Measurements from ENCODE around the gene FILIP1L. TPM values are rescaled to one million over a fixed set of nuclear protein-coding genes. Genes with fewer than 3 reads are reported as not detected.

The FILIP1L gene
- total RNA-seq, 1 donor from 2014 or later = 1.1 TPM

DNA sequence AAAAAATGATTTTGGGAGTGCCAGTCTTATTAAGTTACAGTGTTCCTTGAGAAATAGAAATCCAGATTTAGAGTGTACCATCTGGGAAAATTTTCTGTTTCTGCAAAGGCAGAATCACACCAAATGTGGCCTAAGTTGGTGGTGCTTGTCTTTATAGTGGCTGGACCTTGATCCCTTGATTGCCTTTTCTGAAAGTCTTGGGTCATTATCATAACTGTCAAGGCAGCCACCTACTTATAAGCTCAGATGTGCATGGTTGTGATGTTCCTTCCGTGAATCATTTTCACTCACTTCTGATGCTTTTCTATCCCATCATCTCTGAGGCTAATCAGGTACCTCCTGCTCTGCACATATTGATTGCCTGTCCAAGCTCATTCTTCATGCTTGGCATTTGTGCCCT, 276.6 kb downstream of the FILIP1L start:
- FAIRE-seq (no peak), DNase-seq (ENCODE audit: low read depth) (no peak)
- H3K36me3 ChIP-seq (ENCODE audit: control insufficient read depth, insufficient read depth, low read length) = no peaks in the 10 kb centered on the region
- TF ChIP-seq, protein P1, sequence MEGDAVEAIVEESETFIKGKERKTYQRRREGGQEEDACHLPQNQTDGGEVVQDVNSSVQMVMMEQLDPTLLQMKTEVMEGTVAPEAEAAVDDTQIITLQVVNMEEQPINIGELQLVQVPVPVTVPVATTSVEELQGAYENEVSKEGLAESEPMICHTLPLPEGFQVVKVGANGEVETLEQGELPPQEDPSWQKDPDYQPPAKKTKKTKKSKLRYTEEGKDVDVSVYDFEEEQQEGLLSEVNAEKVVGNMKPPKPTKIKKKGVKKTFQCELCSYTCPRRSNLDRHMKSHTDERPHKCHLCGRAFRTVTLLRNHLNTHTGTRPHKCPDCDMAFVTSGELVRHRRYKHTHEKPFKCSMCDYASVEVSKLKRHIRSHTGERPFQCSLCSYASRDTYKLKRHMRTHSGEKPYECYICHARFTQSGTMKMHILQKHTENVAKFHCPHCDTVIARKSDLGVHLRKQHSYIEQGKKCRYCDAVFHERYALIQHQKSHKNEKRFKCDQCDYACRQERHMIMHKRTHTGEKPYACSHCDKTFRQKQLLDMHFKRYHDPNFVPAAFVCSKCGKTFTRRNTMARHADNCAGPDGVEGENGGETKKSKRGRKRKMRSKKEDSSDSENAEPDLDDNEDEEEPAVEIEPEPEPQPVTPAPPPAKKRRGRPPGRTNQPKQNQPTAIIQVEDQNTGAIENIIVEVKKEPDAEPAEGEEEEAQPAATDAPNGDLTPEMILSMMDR (IDR thresholded peaks at IDR 0.05; ENCODE audit: insufficient read depth, low read length, severe bottlenecking) = no peak
- no peaks in the 10 kb centered on the region for H3K27me3 ChIP-seq (ENCODE audit: control insufficient read depth, insufficient read depth, low read length)
- no peak overlapping the region for H3K4me3 ChIP-seq (ENCODE audit: low read depth, low read length)

DNA sequence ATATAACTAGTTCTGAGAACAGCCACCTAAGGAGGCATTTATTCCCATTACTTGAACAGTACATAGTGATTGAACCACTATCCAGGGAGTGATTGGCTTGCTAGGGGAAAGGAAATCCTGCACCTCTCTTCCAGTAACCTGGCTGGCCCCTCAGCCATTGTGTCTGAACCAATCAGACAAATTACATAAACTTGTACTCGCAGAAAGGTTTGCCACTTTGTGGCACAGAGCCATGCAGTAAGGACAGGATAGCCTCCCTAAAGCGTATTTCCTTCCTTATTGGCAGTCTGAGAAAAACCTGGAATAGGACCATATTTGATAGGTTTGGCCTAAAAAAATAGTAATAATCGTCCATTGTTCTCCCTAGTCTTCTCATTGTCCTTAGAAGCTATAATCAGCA, 277.6 kb downstream of the FILIP1L start:
- no peaks in the 10 kb centered on the region for H3K36me3 ChIP-seq (ENCODE audit: control insufficient read depth, insufficient read depth, low read length)
- H3K4me3 ChIP-seq (ENCODE audit: low read depth, low read length) = no peak overlapping the region
- DNase-seq (ENCODE audit: low read depth) = no peak
- H3K27me3 ChIP-seq (ENCODE audit: control insufficient read depth, insufficient read depth, low read length) = no peaks in the 10 kb centered on the region
- TF ChIP-seq, protein P1 (IDR thresholded peaks at IDR 0.05; ENCODE audit: insufficient read depth, low read length, severe bottlenecking) = no peak
- FAIRE-seq = no peak

- Histone ChIP-seq H3K4me3 (ENCODE audit: low read depth, low read length) (no peak overlapping the region), H3K36me3 (ENCODE audit: control insufficient read depth, insufficient read depth, low read length) (no peaks in the 10 kb centered on the region), H3K27me3 (ENCODE audit: control insufficient read depth, insufficient read depth, low read length) (no peaks in the 10 kb centered on the region)
- FAIRE-seq (no peak), DNase-seq (ENCODE audit: low read depth) (no peak)
- TF ChIP-seq, protein P1 (IDR thresholded peaks at IDR 0.05; ENCODE audit: insufficient read depth, low read length, severe bottlenecking) = no peak
Measured at GRCh38 chr3:99834211-99834957, 279.9 kb downstream of the FILIP1L start.

GRCh38 chr3:99833617-99834205, 280.6 kb downstream of the FILIP1L start:
- TF ChIP-seq, protein P1 (IDR thresholded peaks at IDR 0.05; ENCODE audit: insufficient read depth, low read length, severe bottlenecking) = no peak
- no peak for FAIRE-seq
- DNase-seq (ENCODE audit: low read depth) = no peak

DNA sequence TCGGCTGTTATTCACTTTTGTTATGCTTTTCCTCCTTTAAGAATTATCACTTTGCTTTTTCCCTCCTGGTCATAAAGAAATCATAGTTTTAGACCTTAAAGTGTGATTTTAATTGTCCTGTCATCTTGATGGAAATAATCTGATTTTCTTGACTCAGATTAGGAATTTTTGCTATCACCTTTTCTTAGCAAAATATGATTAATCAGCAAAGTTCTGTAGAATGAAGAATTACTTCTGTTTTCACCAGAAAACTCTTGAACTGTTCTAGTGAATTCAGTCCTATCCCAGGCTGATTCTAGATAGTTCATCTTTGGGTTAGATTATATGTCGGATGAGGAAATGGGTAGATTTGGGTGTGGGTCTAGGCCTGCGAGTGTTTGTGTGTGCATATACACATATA, 284.5 kb downstream of the FILIP1L start:
- FAIRE-seq = no peak
- no peak for DNase-seq (ENCODE audit: low read depth)

More at GRCh38 chr3:99833617-99834205, 280.6 kb downstream of the FILIP1L start:
- Histone ChIP-seq H3K4me3 (ENCODE audit: low read depth, low read length) (no peak overlapping the region), H3K27me3 (ENCODE audit: control insufficient read depth, insufficient read depth, low read length) (no peaks in the 10 kb centered on the region), H3K36me3 (ENCODE audit: control insufficient read depth, insufficient read depth, low read length) (no peaks in the 10 kb centered on the region)

More for the DNA sequence above, 284.5 kb downstream of the FILIP1L start:
- TF ChIP-seq, protein P1 (IDR thresholded peaks at IDR 0.05; ENCODE audit: insufficient read depth, low read length, severe bottlenecking) = no peak
- Histone ChIP-seq H3K36me3 (ENCODE audit: control insufficient read depth, insufficient read depth, low read length) (no peaks in the 10 kb centered on the region), H3K4me3 (ENCODE audit: low read depth, low read length) (no peak overlapping the region), H3K27me3 (ENCODE audit: control insufficient read depth, insufficient read depth, low read length) (no peaks in the 10 kb centered on the region)
